ENCODE measurements around the gene ZNF682. TPM values are rescaled to one million over a fixed set of nuclear protein-coding genes. Genes with fewer than 3 reads are reported as not detected.
"Not testable (repeated sequence)": the region's sequence is repeated elsewhere in the genome, so short reads cannot be mapped to it uniquely, and the experiment has no call there.

ZNF682 gene
- total RNA-seq, 1 experiment from 2014 or later = 2.5 TPM

- POLR2A ChIA-PET = no interaction called here
- CTCF ChIA-PET = no interaction called here
These were observed 33.6 kb upstream of the ZNF682 start for GRCh38 chr19:20072936-20073335.

GRCh38 chr19:20070691-20071090 lies 31.4 kb upstream of the ZNF682 start:
- TF ChIP-seq CTCF (IDR thresholded peaks at IDR 0.05; ENCODE audit: insufficient read depth in 1 of 2, low read depth in 1 of 2, low read length in 1 of 2, severe bottlenecking in 1 of 2, unreplicated experiment in 1 of 2) = no peak
- Mint-ChIP-seq H3K4me3 (ENCODE audit: unreplicated experiment) (no peak overlapping the region), H3K4me1 (ENCODE audit: low read depth, unreplicated experiment) (no peaks in the 10 kb centered on the region), H3K27ac (ENCODE audit: unreplicated experiment) (no peak overlapping the region), H3K9me3 (ENCODE audit: unreplicated experiment) (peaks cover 31% of the 10 kb centered on the region), H3K36me3 (ENCODE audit: insufficient read depth, unreplicated experiment) (no peaks in the 10 kb centered on the region), H3K27me3 (ENCODE audit: insufficient read depth, unreplicated experiment) (no peaks in the 10 kb centered on the region)
- Histone ChIP-seq H3K4me1 (no peaks in the 10 kb centered on the region), H3K27me3 (replicated peaks; ENCODE audit: control insufficient read depth, insufficient read depth, low read length) (no peaks in the 10 kb centered on the region), H3K9me3 (peaks cover 3% of the 10 kb centered on the region; the same call in 1 of the 2 replicates), H3K4me3 (ENCODE audit: low read depth, low read length) (no peak overlapping the region), H3K36me3 (ENCODE audit: control insufficient read depth, insufficient read depth, low read length) (no peaks in the 10 kb centered on the region)
- ChIA-PET CTCF (no interaction called here), POLR2A (no interaction called here)
- intact Hi-C loops (cut with micrococcal nuclease; ENCODE audit: unreplicated experiment) = no loop called here
- no TSS peak for BruUV-seq (replicated peaks)
- DNase-seq = no peak

More at GRCh38 chr19:20072936-20073335, 33.6 kb upstream of the ZNF682 start:
- TF ChIP-seq CTCF (IDR thresholded peaks at IDR 0.05; ENCODE audit: insufficient read depth in 1 of 2, low read depth in 1 of 2, low read length in 1 of 2, severe bottlenecking in 1 of 2, unreplicated experiment in 1 of 2) = no peak
- Histone ChIP-seq H3K36me3 (ENCODE audit: control insufficient read depth, insufficient read depth, low read length) (no peaks in the 10 kb centered on the region), H3K9me3 (peaks cover 7% of the 10 kb centered on the region; the same call in 1 of the 2 replicates), H3K27me3 (replicated peaks; ENCODE audit: control insufficient read depth, insufficient read depth, low read length) (no peaks in the 10 kb centered on the region), H3K4me1 (no peaks in the 10 kb centered on the region), H3K4me3 (ENCODE audit: low read depth, low read length) (no peak overlapping the region)
- no TSS peak for BruUV-seq (replicated peaks)
- intact Hi-C loops (cut with micrococcal nuclease; ENCODE audit: unreplicated experiment) = no loop called here
- Mint-ChIP-seq H3K4me1 (ENCODE audit: low read depth, unreplicated experiment) (no peaks in the 10 kb centered on the region), H3K27me3 (ENCODE audit: insufficient read depth, unreplicated experiment) (no peaks in the 10 kb centered on the region), H3K4me3 (ENCODE audit: unreplicated experiment) (no peak overlapping the region), H3K36me3 (ENCODE audit: insufficient read depth, unreplicated experiment) (no peaks in the 10 kb centered on the region), H3K27ac (ENCODE audit: unreplicated experiment) (no peak overlapping the region), H3K9me3 (ENCODE audit: unreplicated experiment) (peaks cover 31% of the 10 kb centered on the region)
- DNase-seq = no peak

- H3K4me3 Mint-ChIP-seq (ENCODE audit: unreplicated experiment); H3K36me3 Mint-ChIP-seq (ENCODE audit: insufficient read depth, unreplicated experiment); H3K4me3 ChIP-seq (ENCODE audit: low read depth, low read length); H3K27me3 Mint-ChIP-seq (ENCODE audit: insufficient read depth, unreplicated experiment); CTCF ChIA-PET; H3K4me1 ChIP-seq; H3K36me3 ChIP-seq (ENCODE audit: control insufficient read depth, insufficient read depth, low read length); intact Hi-C loops (cut with micrococcal nuclease; ENCODE audit: unreplicated experiment); H3K27me3 ChIP-seq (replicated peaks; ENCODE audit: control insufficient read depth, insufficient read depth, low read length); BruUV-seq (replicated peaks); H3K9me3 ChIP-seq; H3K4me1 Mint-ChIP-seq (ENCODE audit: low read depth, unreplicated experiment); H3K27ac Mint-ChIP-seq (ENCODE audit: unreplicated experiment); DNase-seq; POLR2A ChIA-PET: not testable (repeated sequence)
- peaks cover 30% of the 10 kb centered on the region for H3K9me3 Mint-ChIP-seq (ENCODE audit: unreplicated experiment)
These were observed 29.3 kb upstream of the ZNF682 start for GRCh38 chr19:20068559-20068958.

GRCh38 chr19:20067943-20068342 lies 28.6 kb upstream of the ZNF682 start:
- ChIA-PET CTCF (no interaction called here), POLR2A (no interaction called here)
- Histone ChIP-seq H3K9me3 (peaks cover 3% of the 10 kb centered on the region; the same call in 1 of the 2 replicates), H3K4me3 (ENCODE audit: low read depth, low read length) (no peak overlapping the region), H3K36me3 (ENCODE audit: control insufficient read depth, insufficient read depth, low read length) (no peaks in the 10 kb centered on the region), H3K4me1 (no peaks in the 10 kb centered on the region), H3K27me3 (replicated peaks; ENCODE audit: control insufficient read depth, insufficient read depth, low read length) (no peaks in the 10 kb centered on the region)
- no peak for DNase-seq
- no peaks in the 10 kb centered on the region for H3K27me3 Mint-ChIP-seq (ENCODE audit: insufficient read depth, unreplicated experiment)
- no peaks in the 10 kb centered on the region for H3K4me1 Mint-ChIP-seq (ENCODE audit: low read depth, unreplicated experiment)
- TF ChIP-seq CTCF (IDR thresholded peaks at IDR 0.05; ENCODE audit: insufficient read depth in 1 of 2, low read depth in 1 of 2, low read length in 1 of 2, severe bottlenecking in 1 of 2, unreplicated experiment in 1 of 2) = no peak
- no TSS peak for BruUV-seq (replicated peaks)
- H3K36me3 Mint-ChIP-seq (ENCODE audit: insufficient read depth, unreplicated experiment) = no peaks in the 10 kb centered on the region
- no peak overlapping the region for H3K27ac Mint-ChIP-seq (ENCODE audit: unreplicated experiment)
- peaks cover 24% of the 10 kb centered on the region for H3K9me3 Mint-ChIP-seq (ENCODE audit: unreplicated experiment)
- H3K4me3 Mint-ChIP-seq (ENCODE audit: unreplicated experiment) = no peak overlapping the region
- intact Hi-C loops (cut with micrococcal nuclease; ENCODE audit: unreplicated experiment) = no loop called here

All from Caco-2 (cell line).